GM19324 (cell line): ENCODE measurements around the gene LPCAT1.

Experiments
- ATAC-seq: cut with Tn5 transposase; IDR thresholded peaks from one replicate; pipeline ENCODE4 v1.9.1; 2021; ENCODE audit warnings: mild to moderate bottlenecking, moderate library complexity; ENCODE audit not compliant: unreplicated experiment, low FRiP score

LPCAT1 gene

GRCh38 chr5:1414311-1415058, 109.3 kb downstream of the LPCAT1 start:
- no peak for ATAC-seq

DNA sequence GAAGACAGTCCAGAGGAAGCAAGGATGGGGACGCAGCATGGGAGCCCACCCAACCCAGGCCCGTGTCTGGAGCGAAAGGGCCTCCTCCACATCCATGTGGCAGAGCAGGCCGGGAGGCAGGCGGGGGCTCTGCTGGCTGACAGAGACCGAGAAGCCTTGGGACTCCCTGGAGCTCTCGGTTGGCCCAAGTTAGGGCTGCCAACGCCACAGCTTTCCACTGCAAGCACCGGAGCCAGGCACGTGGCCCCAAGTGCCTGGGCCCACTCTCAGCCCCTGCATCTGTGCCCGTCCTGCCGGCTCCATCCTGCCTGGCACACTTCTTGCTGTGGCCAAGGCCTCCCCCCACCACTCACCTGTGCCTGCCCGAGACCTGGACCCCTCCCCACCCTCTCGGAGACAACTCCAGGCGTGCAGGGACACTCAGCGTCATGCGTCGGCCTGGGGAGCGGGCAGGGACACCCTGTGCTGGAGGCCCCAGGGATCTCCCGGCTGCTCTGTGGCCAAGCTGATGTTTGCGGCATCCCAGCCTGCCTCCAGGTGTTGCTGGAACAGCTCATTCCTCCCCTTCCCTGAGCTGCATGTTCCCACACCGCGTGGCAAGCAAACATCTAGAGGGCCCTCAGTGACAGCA, 110.0 kb downstream of the LPCAT1 start:
- ATAC-seq, result no peak

GRCh38 chr5:1413211-1413610, 110.5 kb downstream of the LPCAT1 start:
- ATAC-seq, result no peak

DNA sequence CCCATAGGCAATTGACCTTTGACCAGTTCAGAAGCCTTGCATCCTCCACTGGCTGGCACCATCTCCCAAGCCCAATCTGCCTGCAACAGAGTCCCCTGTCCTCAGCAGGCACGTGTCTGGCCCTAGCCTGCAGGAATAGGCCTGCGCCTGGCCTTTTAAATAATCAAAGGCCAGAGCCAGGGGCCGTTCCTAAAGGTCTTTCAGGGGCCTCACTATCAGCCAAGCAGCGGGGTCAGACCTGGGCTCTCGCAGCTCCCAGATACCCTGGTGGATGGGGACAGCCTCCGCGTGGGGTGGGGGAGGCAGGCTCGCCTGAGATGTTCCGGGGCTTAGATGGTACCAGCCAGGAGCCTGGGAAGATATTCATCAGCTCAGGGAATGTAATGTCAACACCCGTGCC, 111.1 kb downstream of the LPCAT1 start:
- no peak for ATAC-seq

DNA sequence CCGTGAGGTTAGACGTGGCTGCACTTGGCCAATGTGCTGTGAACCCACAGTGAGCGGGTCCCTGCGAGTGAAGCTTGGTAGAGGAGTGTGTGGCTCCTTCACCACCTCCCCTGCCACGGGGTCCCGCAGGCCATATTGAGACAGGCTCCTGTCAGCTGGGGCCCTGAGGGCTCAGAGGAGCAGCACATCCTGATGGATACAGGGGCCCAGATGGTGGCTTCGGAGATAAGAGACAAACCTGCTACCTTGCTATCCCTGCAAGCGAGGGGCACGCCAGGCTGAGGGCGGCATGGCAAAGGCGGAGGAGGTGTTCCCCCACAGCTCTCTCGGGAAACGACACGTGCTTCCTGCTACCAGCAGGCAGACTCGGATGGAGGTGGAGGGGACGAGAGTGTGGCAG, 111.6 kb downstream of the LPCAT1 start:
- ATAC-seq, result no peak
